Stimulated activated CD8-positive, alpha-beta memory T cell treated with anti-CD3 and anti-CD28 coated beads, Interleukin-4, amount 100 ng/mL, for 24 hours (primary cell): ENCODE data around the gene TMEFF2.

ENCODE experiments used
- DNase-seq: peaks from one replicate; pipeline ENCODE4 v3.0.0-alpha.2; 2020; ENCODE audit warnings: low read depth

TMEFF2 gene

GRCh38 chr2:192013211-192013610 lies 181.5 kb downstream of the TMEFF2 start:
- no peak for DNase-seq

- DNase-seq = no peak
These were observed 183.5 kb downstream of the TMEFF2 start for GRCh38 chr2:192011196-192011595.

- DNase-seq = no peak
These were observed 184.7 kb downstream of the TMEFF2 start for GRCh38 chr2:192010073-192010472.

GRCh38 chr2:192007581-192008228 lies 187.0 kb downstream of the TMEFF2 start:
- no peak for DNase-seq

- DNase-seq = no peak
These were observed 189.5 kb downstream of the TMEFF2 start for GRCh38 chr2:192005211-192005610.

GRCh38 chr2:192004188-192004963 lies 190.4 kb downstream of the TMEFF2 start:
- DNase-seq = no peak

GRCh38 chr2:192002418-192002817 lies 192.3 kb downstream of the TMEFF2 start:
- no peak for DNase-seq

- DNase-seq = no peak
These were observed 194.3 kb downstream of the TMEFF2 start for GRCh38 chr2:192000196-192000980.

GRCh38 chr2:191999101-191999841 lies 195.5 kb downstream of the TMEFF2 start:
- no peak for DNase-seq

GRCh38 chr2:191995285-191995684 lies 199.4 kb downstream of the TMEFF2 start:
- DNase-seq = no peak

- no peak for DNase-seq
These were observed 200.0 kb downstream of the TMEFF2 start for GRCh38 chr2:191994749-191995148.

- DNase-seq = no peak
These were observed 203.3 kb downstream of the TMEFF2 start for GRCh38 chr2:191991442-191991841.

- DNase-seq = no peak
These were observed 209.0 kb downstream of the TMEFF2 start for GRCh38 chr2:191985740-191986139.

- no peak for DNase-seq
These were observed 211.1 kb downstream of the TMEFF2 start for GRCh38 chr2:191983591-191983990.

GRCh38 chr2:191983186-191983585 lies 211.5 kb downstream of the TMEFF2 start:
- DNase-seq = no peak

- no peak for DNase-seq
These were observed 213.0 kb downstream of the TMEFF2 start for GRCh38 chr2:191981706-191982105.

GRCh38 chr2:191980483-191980882 lies 214.2 kb downstream of the TMEFF2 start:
- no peak for DNase-seq

- DNase-seq = no peak
These were observed 215.5 kb downstream of the TMEFF2 start for GRCh38 chr2:191979221-191979730.

- DNase-seq = no peak
These were observed 217.0 kb downstream of the TMEFF2 start for GRCh38 chr2:191977754-191978153.

- no peak for DNase-seq
These were observed 218.3 kb downstream of the TMEFF2 start for GRCh38 chr2:191976436-191976835.

- DNase-seq = no peak
These were observed 220.1 kb downstream of the TMEFF2 start for GRCh38 chr2:191974676-191975075.

- no peak for DNase-seq
These were observed 223.9 kb downstream of the TMEFF2 start for GRCh38 chr2:191970867-191971266.
